Large intestine (tissue), 3 donors: Measurements from ENCODE around the gene CMIP. TPM values are rescaled to one million over a fixed set of nuclear protein-coding genes. Genes with fewer than 3 reads are reported as not detected.

ENCODE experiments used
- DNase-seq, 2 donors: peaks; one replicate each; pipeline versions ENCODE4 v3.0.0 to v3.0.0-alpha.2; 2013
- H3K27ac ChIP-seq: one replicate; pipeline ENCODE4 v1.5.1; 2013; ENCODE audit warnings: low read length
- H3K27me3 ChIP-seq: 2 replicates; pipeline ENCODE4 v1.6.1; 2013; ENCODE audit warnings: low read length; ENCODE audit not compliant: control insufficient read depth, insufficient read depth
- H3K36me3 ChIP-seq: 2 replicates; pipeline ENCODE4 v1.6.1; 2013; ENCODE audit warnings: low read length; ENCODE audit not compliant: control insufficient read depth, insufficient read depth
- H3K4me1 ChIP-seq: one replicate; pipeline ENCODE4 v1.6.1; 2013; ENCODE audit warnings: low read length; ENCODE audit not compliant: control insufficient read depth, insufficient read depth
- H3K4me3 ChIP-seq: one replicate; pipeline ENCODE4 v1.5.1; 2013; ENCODE audit warnings: low read length
- H3K9me3 ChIP-seq: one replicate; pipeline ENCODE4 v1.6.1; 2013; ENCODE audit warnings: mild to moderate bottlenecking, low read depth, low read length, moderate library complexity; ENCODE audit not compliant: control insufficient read depth
- WGBS: methylation state at CpG from one replicate; pipeline ENCODE4 v1.1.5; 2013; ENCODE audit warnings: low lambda C conversion rate; ENCODE audit not compliant: insufficient coverage; 5-methylcytosine and 5-hydroxymethylcytosine counted together
- polyA plus RNA-seq: library from polyadenylated mRNA; unstranded; fragments of 120-200 nt; gene quantifications from one replicate; pipeline ENCODE4 v1.2.1, GENCODE V29; 2013

CMIP gene
- polyA plus RNA-seq, 1 donor, result 64.5 TPM

DNA sequence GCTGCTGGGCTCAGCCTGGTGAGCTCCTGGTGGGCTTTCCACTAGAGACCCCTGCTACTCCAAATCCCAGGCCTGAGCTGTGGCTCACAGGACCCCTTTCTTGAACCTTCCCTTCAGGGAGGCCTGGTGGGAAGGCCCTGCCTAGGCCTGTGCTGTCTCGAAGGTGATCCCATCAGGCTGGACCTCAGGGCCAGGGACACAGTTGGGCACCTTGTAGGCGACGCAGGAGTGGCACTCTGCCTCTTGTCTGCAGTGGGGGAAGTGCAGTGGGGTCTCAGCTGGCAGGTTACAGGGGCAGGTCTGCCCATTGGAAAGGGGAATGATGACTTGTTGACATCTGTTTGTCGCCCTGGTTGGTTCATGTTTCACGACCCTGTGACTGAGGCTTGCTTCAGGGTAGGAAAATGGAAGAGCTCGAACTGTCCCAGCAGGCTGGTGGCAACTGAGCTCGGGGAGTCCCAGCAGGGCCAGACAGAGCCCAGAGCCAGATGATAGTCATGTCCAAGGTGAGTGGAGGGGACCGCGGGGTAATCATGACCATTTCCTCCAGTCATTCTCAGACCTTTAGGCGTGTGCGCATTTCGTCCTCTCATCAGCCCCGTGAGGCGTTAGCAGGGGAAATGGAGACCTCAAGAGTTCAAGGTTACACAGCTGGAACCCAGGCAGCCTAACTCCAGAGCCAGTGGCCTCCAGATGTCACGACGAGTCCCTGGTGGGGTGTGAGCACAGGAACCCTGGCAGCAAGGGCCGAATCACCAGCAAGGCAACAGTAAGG is 11.3 kb downstream of the CMIP start:
- peak overlapping the region; percentile 94 for H3K27ac ChIP-seq
- H3K27me3 ChIP-seq, result no peaks in the 10 kb centered on the region
- peaks cover 81% of the 10 kb centered on the region for H3K4me1 ChIP-seq
- no peak overlapping the region for H3K4me3 ChIP-seq
- no peaks in the 10 kb centered on the region for H3K9me3 ChIP-seq
- peaks cover 11% of the 10 kb centered on the region for H3K36me3 ChIP-seq
- whole genome bisulfite sequencing, result no CpG with 5 or more reads among the region's 17 CpGs
- no peak for DNase-seq

DNA sequence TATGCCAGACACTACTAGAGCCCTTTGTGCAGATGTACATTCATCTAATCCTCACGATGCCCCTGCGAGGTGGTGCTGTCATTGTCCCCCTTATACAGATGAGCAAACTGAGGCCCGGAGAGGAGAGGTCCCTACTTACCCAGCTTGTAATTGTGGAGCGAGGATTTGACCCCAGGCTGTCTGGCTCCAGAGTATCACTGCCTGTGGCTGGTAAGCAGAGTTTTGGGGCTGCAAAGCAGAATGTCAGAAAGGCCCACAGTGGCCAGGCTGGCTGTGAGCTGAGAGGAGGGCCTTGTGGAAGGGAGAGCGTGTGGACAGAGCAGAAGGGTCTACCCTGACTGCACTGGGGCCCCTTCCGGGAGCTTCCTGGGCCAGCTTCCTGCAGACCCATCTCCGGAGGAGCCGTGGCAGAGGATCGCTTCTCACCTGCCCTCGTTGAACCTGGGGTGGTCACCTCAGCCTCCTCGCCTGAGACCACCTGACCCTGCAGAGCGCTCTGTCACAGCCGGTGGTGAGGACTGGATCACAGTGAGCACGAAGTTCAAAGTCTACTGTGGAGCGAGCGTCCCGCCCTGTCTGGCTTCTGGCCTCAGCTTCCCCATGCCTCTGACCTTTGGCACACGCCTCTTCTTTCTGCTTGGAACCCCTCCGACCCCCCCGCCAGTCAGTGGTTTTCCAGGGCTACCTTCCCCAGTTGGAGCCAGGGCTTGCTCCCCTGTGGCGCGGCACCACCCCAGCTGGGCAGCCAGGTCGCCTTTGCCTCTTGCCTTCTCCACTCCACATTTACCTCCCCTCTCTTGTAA is 12.1 kb downstream of the CMIP start:
- peak; percentile 90 to 95 for DNase-seq
- no peaks in the 10 kb centered on the region for H3K9me3 ChIP-seq
- H3K4me3 ChIP-seq, result no peak overlapping the region
- H3K27me3 ChIP-seq, result no peaks in the 10 kb centered on the region
- H3K4me1 ChIP-seq, result peaks cover 77% of the 10 kb centered on the region
- peaks cover 17% of the 10 kb centered on the region for H3K36me3 ChIP-seq
- peak overlapping the region; percentile 94 for H3K27ac ChIP-seq
- no CpG with 5 or more reads among the region's 23 CpGs for WGBS

DNA sequence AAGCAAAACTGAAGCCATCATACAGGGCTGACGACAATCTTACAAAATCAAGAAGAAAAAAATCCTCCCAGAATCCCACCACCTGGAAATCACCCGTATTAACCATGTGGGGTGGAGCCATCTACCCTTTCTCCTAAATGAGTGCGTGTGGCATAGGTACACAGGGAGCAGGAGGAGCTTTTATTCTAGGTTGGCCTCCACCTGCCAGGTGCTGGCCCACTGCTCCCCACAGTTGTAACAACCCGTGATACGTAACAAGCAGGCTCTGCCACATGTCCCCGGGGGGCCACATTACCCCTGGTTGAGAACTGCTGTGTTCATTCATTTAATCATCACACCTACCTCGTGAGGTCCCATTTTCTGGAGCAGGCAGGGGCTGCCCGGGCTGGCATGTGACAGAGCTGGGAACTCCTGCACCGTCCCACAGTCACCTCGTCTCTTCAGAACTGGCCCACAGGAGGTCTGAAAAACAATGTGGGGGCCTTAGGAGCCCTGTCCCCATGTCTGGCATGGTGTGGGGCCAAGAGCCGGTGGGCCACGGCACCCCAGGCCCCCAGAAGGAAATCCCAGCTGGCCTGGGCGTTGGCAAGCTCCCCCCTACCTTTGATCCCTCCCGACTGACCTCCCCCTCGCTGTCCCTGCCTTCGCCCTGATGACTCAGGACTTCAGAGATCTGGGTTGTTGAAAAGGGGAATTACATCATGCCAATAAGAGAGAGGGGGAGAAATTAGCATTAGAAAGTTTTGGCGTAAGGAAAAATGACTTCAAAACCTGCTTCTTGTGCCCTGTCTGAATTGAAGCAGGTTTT is 12.9 kb downstream of the CMIP start:
- Histone ChIP-seq H3K27ac (peak overlapping the region; percentile 94), H3K4me3 (no peak overlapping the region), H3K9me3 (no peaks in the 10 kb centered on the region), H3K36me3 (peaks cover 17% of the 10 kb centered on the region), H3K4me1 (peaks cover 73% of the 10 kb centered on the region), H3K27me3 (no peaks in the 10 kb centered on the region)
- peak; percentile 88 to 93 for DNase-seq
- no CpG with 5 or more reads among the region's 17 CpGs for WGBS

DNA sequence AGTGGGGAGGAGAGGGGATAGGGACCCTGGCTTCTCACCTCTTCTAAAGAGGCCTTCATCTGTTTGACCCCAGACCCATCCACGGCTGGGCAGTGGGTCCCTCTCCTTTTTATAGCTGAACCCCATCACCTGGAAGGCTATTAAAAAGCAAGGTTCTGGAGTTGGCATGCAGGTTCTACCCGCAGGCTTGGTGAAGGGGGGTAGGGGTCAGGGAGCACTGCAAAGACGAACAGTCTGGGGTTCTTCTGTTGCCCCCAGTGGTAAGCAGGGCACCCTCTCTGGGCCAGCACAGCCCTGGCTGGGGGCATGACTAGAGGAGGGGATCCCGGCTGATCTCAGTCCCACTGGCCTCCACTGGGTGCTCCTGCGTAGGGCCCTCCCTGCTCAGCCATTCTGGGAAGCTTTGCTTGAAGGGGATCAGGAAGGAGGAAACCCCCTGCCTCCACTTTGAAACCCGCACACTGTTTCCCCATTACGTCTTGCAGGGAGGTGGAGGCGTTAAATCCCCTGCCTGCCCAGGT is 13.6 kb downstream of the CMIP start:
- no peak for DNase-seq
- Histone ChIP-seq H3K36me3 (peaks cover 17% of the 10 kb centered on the region), H3K27me3 (no peaks in the 10 kb centered on the region), H3K27ac (peak overlapping the region; percentile 94), H3K4me1 (peaks cover 68% of the 10 kb centered on the region), H3K9me3 (no peaks in the 10 kb centered on the region), H3K4me3 (no peak overlapping the region)
- WGBS, result no CpG with 5 or more reads among the region's 8 CpGs

DNA sequence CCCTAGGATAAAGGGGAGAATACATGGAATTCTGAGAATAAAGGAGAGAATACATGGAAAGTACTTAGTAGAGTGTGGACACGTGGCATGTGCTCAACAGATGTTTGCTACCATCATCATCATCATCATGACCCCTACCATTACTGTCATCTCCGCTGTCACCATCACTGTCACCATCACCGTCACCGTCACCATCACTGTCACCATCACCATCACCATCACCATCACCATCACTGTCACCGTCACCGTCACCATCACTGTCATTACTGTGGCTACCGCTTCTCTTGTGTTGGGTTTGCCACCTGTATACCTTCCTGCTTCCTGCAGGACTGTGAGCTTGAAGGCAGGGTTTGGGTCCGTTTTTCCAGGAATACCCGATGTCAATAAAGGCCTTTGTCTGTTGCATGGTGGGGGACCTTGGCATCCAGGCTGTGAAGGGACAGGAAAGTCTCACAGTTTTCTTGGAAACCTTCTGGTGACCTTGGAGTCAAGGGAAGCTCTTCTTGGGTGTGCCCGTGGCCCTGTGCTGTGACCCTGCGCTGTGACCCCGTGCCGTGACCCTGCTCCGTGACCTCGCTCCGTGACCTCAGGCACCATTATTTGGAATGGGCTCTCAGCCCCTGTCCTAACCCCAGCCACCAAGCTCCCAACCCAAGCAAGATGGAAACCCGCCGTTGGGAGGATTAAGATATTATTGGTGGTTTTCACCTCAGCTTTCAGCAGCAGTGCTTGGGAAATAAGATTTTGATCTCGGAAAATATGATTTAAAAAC is 14.4 kb downstream of the CMIP start:
- Histone ChIP-seq H3K4me3 (no peak overlapping the region), H3K4me1 (peaks cover 60% of the 10 kb centered on the region), H3K27ac (peak overlapping the region; percentile 94), H3K27me3 (no peaks in the 10 kb centered on the region), H3K9me3 (no peaks in the 10 kb centered on the region), H3K36me3 (peaks cover 20% of the 10 kb centered on the region)
- DNase-seq, result no peak
- WGBS, result 100% methylated on average over 1 of the region's 19 CpGs

DNA sequence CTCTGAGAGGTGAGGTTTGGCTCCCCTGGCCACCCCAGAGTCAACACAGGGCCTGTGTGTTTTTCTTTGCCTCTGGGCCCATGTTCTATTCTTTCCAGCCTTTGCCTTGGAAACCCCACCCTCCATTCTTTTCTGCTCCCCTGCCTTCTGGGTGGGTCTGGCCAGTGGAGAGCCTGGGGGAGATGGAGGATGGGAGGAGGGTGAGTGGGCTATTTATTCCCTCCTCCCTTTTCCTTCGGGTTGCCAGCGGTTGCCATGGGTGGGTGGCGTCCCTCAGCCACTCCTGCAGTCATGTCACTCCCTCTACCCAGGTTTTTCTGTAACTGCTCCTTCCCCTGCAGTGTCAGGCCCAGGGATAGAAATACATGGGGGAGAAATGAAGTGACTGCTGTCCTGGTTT is 15.5 kb downstream of the CMIP start:
- no CpG with 5 or more reads among the region's 3 CpGs for WGBS
- Histone ChIP-seq H3K4me3 (no peak overlapping the region), H3K4me1 (peaks cover 59% of the 10 kb centered on the region), H3K36me3 (peaks cover 20% of the 10 kb centered on the region), H3K27me3 (no peaks in the 10 kb centered on the region), H3K27ac (no peak overlapping the region), H3K9me3 (no peaks in the 10 kb centered on the region)
- no peak for DNase-seq

DNA sequence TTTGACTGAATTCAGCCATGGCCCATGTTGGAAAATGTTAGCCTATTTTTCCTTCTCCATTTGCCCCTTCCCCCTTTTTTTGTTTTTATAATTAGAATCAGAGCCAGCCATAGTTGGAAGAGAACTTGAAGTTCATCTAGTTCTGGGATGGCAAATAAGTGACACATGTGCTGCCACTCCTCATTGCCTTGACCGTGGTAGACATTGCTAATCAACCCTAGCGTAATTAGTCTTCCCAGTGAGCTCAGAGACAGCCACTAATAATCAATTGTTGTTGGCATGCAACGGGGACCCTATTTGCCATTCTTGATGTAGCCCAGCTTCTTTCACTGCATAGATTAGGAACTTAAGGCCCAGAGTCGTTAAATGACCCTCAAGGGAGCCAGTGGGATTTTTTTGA is 16.6 kb downstream of the CMIP start:
- H3K4me1 ChIP-seq, result peaks cover 48% of the 10 kb centered on the region
- no peak for DNase-seq
- no peaks in the 10 kb centered on the region for H3K9me3 ChIP-seq
- WGBS, result no CpG with 5 or more reads among the region's 4 CpGs
- no peak overlapping the region for H3K4me3 ChIP-seq
- H3K27ac ChIP-seq, result no peak overlapping the region
- H3K27me3 ChIP-seq, result no peaks in the 10 kb centered on the region
- peaks cover 20% of the 10 kb centered on the region for H3K36me3 ChIP-seq

DNA sequence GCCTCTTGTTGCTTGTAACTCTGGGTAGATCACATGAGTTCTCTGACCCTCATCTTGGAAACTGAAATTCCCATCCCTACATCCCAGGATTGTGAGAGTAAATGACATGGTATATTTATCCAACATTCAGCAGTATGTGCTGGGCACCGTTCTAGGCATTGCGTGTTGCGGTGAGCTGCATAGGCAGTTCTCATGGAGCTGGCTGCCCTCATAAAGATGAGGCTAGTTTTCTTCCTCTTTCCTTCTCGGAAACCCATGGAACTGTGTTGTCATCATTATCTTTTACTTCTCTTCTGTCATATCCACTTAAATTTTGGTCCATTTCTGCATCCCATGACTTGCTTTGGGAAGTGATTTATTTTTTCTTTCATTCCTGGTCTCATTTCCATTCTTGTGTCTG is 17.2 kb downstream of the CMIP start:
- Histone ChIP-seq H3K27ac (no peak overlapping the region), H3K4me1 (peaks cover 47% of the 10 kb centered on the region), H3K27me3 (no peaks in the 10 kb centered on the region), H3K4me3 (no peak overlapping the region), H3K9me3 (no peaks in the 10 kb centered on the region), H3K36me3 (peaks cover 20% of the 10 kb centered on the region)
- no peak for DNase-seq
- WGBS, result no CpG with 5 or more reads among the region's 4 CpGs

DNA sequence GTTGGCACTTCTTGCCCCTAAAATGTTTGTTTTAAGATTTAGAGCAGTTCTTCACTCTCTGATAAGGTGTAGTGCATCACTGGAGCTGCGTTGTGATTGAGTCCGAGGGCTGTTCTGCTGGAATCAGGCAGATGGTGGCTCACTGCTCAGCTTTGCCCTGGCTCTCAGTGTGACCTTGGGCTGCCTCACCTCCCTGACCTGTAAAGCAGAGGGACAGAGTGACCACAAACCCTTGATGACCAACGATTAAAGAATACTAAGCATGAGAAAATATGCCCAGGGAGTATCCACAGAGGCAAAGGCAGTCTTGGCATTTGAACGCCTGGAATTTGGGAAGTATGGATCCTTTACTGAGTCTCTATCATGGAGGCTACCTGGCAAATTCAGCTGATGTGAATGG is 18.1 kb downstream of the CMIP start:
- no peak overlapping the region for H3K27ac ChIP-seq
- peaks cover 43% of the 10 kb centered on the region for H3K4me1 ChIP-seq
- no CpG with 5 or more reads among the region's 4 CpGs for WGBS

More for the DNA sequence above, 18.1 kb downstream of the CMIP start:
- no peaks in the 10 kb centered on the region for H3K27me3 ChIP-seq
- DNase-seq, result no peak
- no peaks in the 10 kb centered on the region for H3K9me3 ChIP-seq
- no peak overlapping the region for H3K4me3 ChIP-seq
- H3K36me3 ChIP-seq, result peaks cover 20% of the 10 kb centered on the region
